HL-60 (cell line): ENCODE data around the gene TPCN2.

Experiments
- DNase-seq, 2 experiments: peaks; one replicate each; pipeline ENCODE4 v3.0.0-alpha.2; 2010 to 2020; ENCODE audit warnings: low read depth in 1 of 2, low spot score in 1 of 2
- H3K27ac ChIP-seq: fragments of 250-450 bp; sonication (Bioruptor Pico); replicated peaks from 2 replicates; pipeline ENCODE4 v1.5.1; 2020; ENCODE audit warnings: mild to moderate bottlenecking, moderate library complexity
- H3K27me3 ChIP-seq: fragments of 250-450 bp; sonication (Bioruptor Pico); 2 replicates; pipeline ENCODE4 v1.5.1; 2021; ENCODE audit warnings: mild to moderate bottlenecking, moderate library complexity; ENCODE audit not compliant: insufficient read depth, poor library complexity, severe bottlenecking
- H3K4me3 ChIP-seq: replicated peaks from 2 replicates; pipeline ENCODE4 v1.5.1; 2011; ENCODE audit warnings: mild to moderate bottlenecking, control low read depth, low read length; ENCODE audit not compliant: insufficient read depth
- CTCF ChIP-seq: IDR thresholded peaks from one replicate; pipeline ENCODE4 v1.5.1; 2011; ENCODE audit warnings: low read length, control low read depth, inconsistent platforms; ENCODE audit not compliant: insufficient read depth
- GABPA ChIP-seq: IDR thresholded peaks from 2 replicates; pipeline ENCODE4 v1.6.1; 2012; ENCODE audit warnings: low read depth
- POLR2AphosphoS5 ChIP-seq: IDR thresholded peaks from 2 replicates; pipeline ENCODE4 v1.6.1; 2012; ENCODE audit warnings: low read depth
- REST ChIP-seq: IDR thresholded peaks from 2 replicates; pipeline ENCODE4 v1.6.1; 2012; ENCODE audit warnings: low read depth; ENCODE audit not compliant: insufficient replicate concordance
- SPI1 ChIP-seq: IDR thresholded peaks from 2 replicates; pipeline ENCODE4 v1.6.1; 2012; ENCODE audit warnings: low read depth, mild to moderate bottlenecking, borderline replicate concordance

The TPCN2 gene

GRCh38 chr11:69051381-69052342 lies 2.9 kb downstream of the TPCN2 start:
- no peak for DNase-seq
- H3K27me3 ChIP-seq: no peaks in the 10 kb centered on the region
- no peak overlapping the region for H3K27ac ChIP-seq

GRCh38 chr11:69052343-69053168 lies 3.8 kb downstream of the TPCN2 start:
- Histone ChIP-seq H3K27me3 (no peaks in the 10 kb centered on the region), H3K4me3 (no peak overlapping the region), H3K27ac (no peak overlapping the region)
- TF ChIP-seq POLR2AphosphoS5: no peak
- TF ChIP-seq SPI1: no peak
- TF ChIP-seq GABPA: no peak
- no peak for TF ChIP-seq REST
- DNase-seq: no peak

More at GRCh38 chr11:69051381-69052342, 2.9 kb downstream of the TPCN2 start:
- TF ChIP-seq CTCF (no peak), SPI1 (no peak), POLR2AphosphoS5 (no peak), REST (no peak), GABPA (no peak)
- no peak overlapping the region for H3K4me3 ChIP-seq

GRCh38 chr11:69053169-69053477 lies 4.4 kb downstream of the TPCN2 start:
- no peak overlapping the region for H3K27ac ChIP-seq
- TF ChIP-seq CTCF (no peak), SPI1 (no peak), GABPA (no peak), POLR2AphosphoS5 (no peak), REST (no peak)

More at GRCh38 chr11:69053169-69053477, 4.4 kb downstream of the TPCN2 start:
- no peak for DNase-seq
- Histone ChIP-seq H3K4me3 (no peak overlapping the region), H3K27me3 (no peaks in the 10 kb centered on the region)
